ENCODE data around the gene TIMP4. TPM values are rescaled to one million over a fixed set of nuclear protein-coding genes. Genes with fewer than 3 reads are reported as not detected.
A peak's percentile ranks its signal among the peaks of the same experiment; 100 is the strongest.

Gene TIMP4
- polyA plus RNA-seq, 3 donors = 0.04 TPM; not detected in 2

- no peak overlapping the region for H3K27ac Mint-ChIP-seq
Measured at GRCh38 chr3:12201813-12202212, 43.1 kb upstream of the TIMP4 start.

GRCh38 chr3:12198301-12198700, 39.6 kb upstream of the TIMP4 start:
- Histone ChIP-seq H3K27ac (ENCODE audit: low read depth in 1 of 2, low read length in 2 of 2) (peak overlapping the region in 1 of 2 donors; percentile 11), H3K9me3 (replicated peaks in 1 of 2; ENCODE audit: control insufficient read depth in 1 of 2, insufficient read depth in 1 of 2, low read length in 2 of 2) (no peaks in the 10 kb centered on the region), H3K4me3 (replicated peaks in 1 of 3; ENCODE audit: low read depth in 2 of 3, low read length in 3 of 3) (no peak overlapping the region), H3K36me3 (replicated peaks in 1 of 2; ENCODE audit: control insufficient read depth in 1 of 2, insufficient read depth in 2 of 2, low read length in 2 of 2) (no peaks in the 10 kb centered on the region), H2AFZ (ENCODE audit: insufficient read depth, low read depth, low read length, poor library complexity, severe bottlenecking) (no peak overlapping the region), H3K9ac (ENCODE audit: insufficient read depth, low read length, poor library complexity, severe bottlenecking) (no peak overlapping the region), H4K20me1 (ENCODE audit: insufficient read depth, low read length) (no peaks in the 10 kb centered on the region), H3K79me2 (ENCODE audit: insufficient read depth, low read length) (no peaks in the 10 kb centered on the region), H3K4me2 (replicated peaks; ENCODE audit: extremely low read depth, low read length, poor library complexity, severe bottlenecking) (no peak overlapping the region), H3K27me3 (ENCODE audit: control insufficient read depth in 2 of 2, insufficient read depth in 2 of 2, low read length in 2 of 2) (no peaks in the 10 kb centered on the region), H3K4me1 (ENCODE audit: control insufficient read depth in 1 of 2, insufficient read depth in 2 of 2, low read length in 2 of 2) (peaks cover 35 to 43% of the 10 kb centered on the region in 2 donors)
- peaks cover 0 to 3% (median 0%) of the 10 kb centered on the region in 7 donors for H3K9me3 Mint-ChIP-seq
- H3K27ac Mint-ChIP-seq = peak overlapping the region in 2 of 7 donors; percentile 31 to 33
- WGBS (ENCODE audit: insufficient coverage) = no CpG with 5 or more reads among the region's 5 CpGs
- intact Hi-C loops (cut with micrococcal nuclease) = loop anchor here in 1 of 2 donors (5.0 to 10.0 kb wide), 2 partner anchors 89 to 196 kb away; partner anchors contain the start of gene PPARG
- no peaks in the 10 kb centered on the region for H3K36me3 Mint-ChIP-seq
- no peak overlapping the region for H3K4me3 Mint-ChIP-seq
- H3K4me1 Mint-ChIP-seq = peaks cover 36% of the 10 kb centered on the region
- TF ChIP-seq CTCF (IDR thresholded peaks at IDR 0.05) = no peak
- peaks cover 0 to 5% (median 0%) of the 10 kb centered on the region in 3 donors for H3K27me3 Mint-ChIP-seq (ENCODE audit: low read depth in 3 of 3)
- DNase-seq = peak in 2 of 3 donors; percentile 49 to 52

More at GRCh38 chr3:12201813-12202212, 43.1 kb upstream of the TIMP4 start:
- no peaks in the 10 kb centered on the region for H4K20me1 ChIP-seq (ENCODE audit: insufficient read depth, low read length)
- TF ChIP-seq CTCF (IDR thresholded peaks at IDR 0.05) = no peak
- DNase-seq = no peak
- peaks cover 16 to 22% of the 10 kb centered on the region in 2 donors for H3K4me1 ChIP-seq (ENCODE audit: control insufficient read depth in 1 of 2, insufficient read depth in 2 of 2, low read length in 2 of 2)
- peaks cover 18% of the 10 kb centered on the region for H3K4me1 Mint-ChIP-seq
- no peaks in the 10 kb centered on the region for H3K27me3 ChIP-seq (ENCODE audit: control insufficient read depth in 2 of 2, insufficient read depth in 2 of 2, low read length in 2 of 2)
- H3K4me3 Mint-ChIP-seq = no peak overlapping the region
- H3K27me3 Mint-ChIP-seq (ENCODE audit: low read depth in 3 of 3) = no peaks in the 10 kb centered on the region
- no peak overlapping the region for H3K9ac ChIP-seq (ENCODE audit: insufficient read depth, low read length, poor library complexity, severe bottlenecking)
- no peaks in the 10 kb centered on the region for H3K36me3 ChIP-seq (replicated peaks in 1 of 2; ENCODE audit: control insufficient read depth in 1 of 2, insufficient read depth in 2 of 2, low read length in 2 of 2)
- no peaks in the 10 kb centered on the region for H3K9me3 ChIP-seq (replicated peaks in 1 of 2; ENCODE audit: control insufficient read depth in 1 of 2, insufficient read depth in 1 of 2, low read length in 2 of 2)
- H3K27ac ChIP-seq (ENCODE audit: low read depth in 1 of 2, low read length in 2 of 2) = no peak overlapping the region
- no CpG with 5 or more reads among the region's 2 CpGs for WGBS (ENCODE audit: insufficient coverage)
- H2AFZ ChIP-seq (ENCODE audit: insufficient read depth, low read depth, low read length, poor library complexity, severe bottlenecking) = no peak overlapping the region
- H3K4me2 ChIP-seq (replicated peaks; ENCODE audit: extremely low read depth, low read length, poor library complexity, severe bottlenecking) = no peak overlapping the region
- peaks cover 0 to 3% (median 0%) of the 10 kb centered on the region in 7 donors for H3K9me3 Mint-ChIP-seq
- no peaks in the 10 kb centered on the region for H3K79me2 ChIP-seq (ENCODE audit: insufficient read depth, low read length)
- no peak overlapping the region for H3K4me3 ChIP-seq (replicated peaks in 1 of 3; ENCODE audit: low read depth in 2 of 3, low read length in 3 of 3)
- no peaks in the 10 kb centered on the region for H3K36me3 Mint-ChIP-seq
- intact Hi-C loops (cut with micrococcal nuclease) = no loop called here
